HCT116 (cell line): ENCODE results near the gene COL4A3.

ENCODE experiments used
- CEBPB ChIP-seq: IDR thresholded peaks from 2 replicates; pipeline ENCODE4 v1.6.1; 2012; ENCODE audit warnings: low read depth
- POLR2A ChIP-seq: IDR thresholded peaks from 2 replicates; pipeline ENCODE4 v1.7.0; 2011; ENCODE audit warnings: borderline replicate concordance; ENCODE audit not compliant: insufficient read depth, insufficient read length; ENCODE audit errors: extremely low read depth
- POLR2AphosphoS5 ChIP-seq: IDR thresholded peaks from 2 replicates; pipeline ENCODE4 v1.6.1; 2011; ENCODE audit warnings: mild to moderate bottlenecking, low read depth, low read length, moderate library complexity
- ZNF274 ChIP-seq: fragments of 200-500 bp; sonication (Bioruptor generic); IDR thresholded peaks from 2 replicates; pipeline ENCODE4 v1.6.1; 2014; ENCODE audit warnings: mild to moderate bottlenecking, low read depth, low read length, inconsistent platforms
- TF ChIP-seq, protein P1 (sequence below), 3 experiments: fragments of 200-600 bp in 1 of 3; sonication (generic) in 1 of 3; IDR thresholded peaks in 2 of 3; conservative IDR thresholded peaks in 1 of 3; 2 replicates each; pipeline ENCODE4 v1.5.1; 2012 to 2017; ENCODE audit warnings: low read depth in 2 of 3, low read length in 2 of 3, antibody characterized with exemption in 1 of 3, borderline replicate concordance in 1 of 3, control low read depth in 1 of 3, mild to moderate bottlenecking in 1 of 3, mixed read lengths in 1 of 3, mixed run types in 1 of 3, moderate library complexity in 1 of 3; ENCODE audit not compliant: insufficient read depth in 1 of 3

DNA sequence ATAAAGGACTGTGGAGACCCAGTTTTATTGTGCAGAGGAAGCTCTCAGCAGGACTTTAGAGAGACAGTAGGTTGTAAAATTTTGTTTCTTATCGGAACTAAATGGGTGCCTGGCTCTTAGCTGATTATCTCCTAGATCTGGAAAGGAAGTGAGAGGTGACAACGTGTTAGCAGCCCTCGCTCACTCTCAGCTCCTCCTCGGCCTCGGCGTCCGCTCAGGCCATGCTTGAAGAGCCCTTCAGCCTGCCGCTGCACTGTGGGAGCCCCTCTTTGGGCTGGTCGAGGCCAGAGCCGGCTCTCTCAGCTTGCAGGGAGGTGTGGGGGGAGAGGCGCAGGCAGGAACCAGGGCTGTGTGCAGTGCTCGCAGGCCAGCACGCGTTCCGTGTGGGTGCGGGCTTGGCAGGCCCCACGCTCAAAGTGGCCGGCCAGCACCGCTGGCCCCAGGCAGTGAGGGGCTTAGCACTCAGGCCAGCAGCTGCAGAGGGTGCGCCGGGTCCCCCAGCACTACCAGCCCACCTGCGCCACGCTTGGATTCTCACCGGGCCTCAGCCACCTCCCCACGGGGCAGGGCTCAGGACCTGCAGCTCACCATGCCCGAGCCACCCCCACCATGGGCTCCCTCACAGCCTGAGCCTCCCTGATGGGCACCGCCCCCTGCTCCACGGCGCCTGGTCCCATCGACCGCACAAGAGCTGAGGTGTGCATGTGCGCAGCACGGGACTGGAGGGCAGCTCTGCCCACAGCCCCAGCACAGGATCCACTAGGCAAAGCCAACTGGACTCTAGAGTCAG lies 156.1 kb downstream of the COL4A3 start:
- TF ChIP-seq, protein P1, sequence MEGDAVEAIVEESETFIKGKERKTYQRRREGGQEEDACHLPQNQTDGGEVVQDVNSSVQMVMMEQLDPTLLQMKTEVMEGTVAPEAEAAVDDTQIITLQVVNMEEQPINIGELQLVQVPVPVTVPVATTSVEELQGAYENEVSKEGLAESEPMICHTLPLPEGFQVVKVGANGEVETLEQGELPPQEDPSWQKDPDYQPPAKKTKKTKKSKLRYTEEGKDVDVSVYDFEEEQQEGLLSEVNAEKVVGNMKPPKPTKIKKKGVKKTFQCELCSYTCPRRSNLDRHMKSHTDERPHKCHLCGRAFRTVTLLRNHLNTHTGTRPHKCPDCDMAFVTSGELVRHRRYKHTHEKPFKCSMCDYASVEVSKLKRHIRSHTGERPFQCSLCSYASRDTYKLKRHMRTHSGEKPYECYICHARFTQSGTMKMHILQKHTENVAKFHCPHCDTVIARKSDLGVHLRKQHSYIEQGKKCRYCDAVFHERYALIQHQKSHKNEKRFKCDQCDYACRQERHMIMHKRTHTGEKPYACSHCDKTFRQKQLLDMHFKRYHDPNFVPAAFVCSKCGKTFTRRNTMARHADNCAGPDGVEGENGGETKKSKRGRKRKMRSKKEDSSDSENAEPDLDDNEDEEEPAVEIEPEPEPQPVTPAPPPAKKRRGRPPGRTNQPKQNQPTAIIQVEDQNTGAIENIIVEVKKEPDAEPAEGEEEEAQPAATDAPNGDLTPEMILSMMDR (IDR thresholded peaks at IDR 0.05 in 2 of 3, conservative IDR thresholded peaks at IDR 0.05 in 1 of 3; ENCODE audit: borderline replicate concordance in 1 of 3, insufficient read depth in 1 of 3, low read depth in 2 of 3, low read length in 2 of 3), result no peak
- TF ChIP-seq POLR2A (no peak), CEBPB (no peak), POLR2AphosphoS5 (no peak), ZNF274 (no peak)
